PC-3 (cell line): ENCODE measurements around the gene AJAP1. TPM values are rescaled to one million over a fixed set of nuclear protein-coding genes. Genes with fewer than 3 reads are reported as not detected.

Experiments
- ATAC-seq: fragments of 200-7000 bp; cut with Tn5 transposase; 2 replicates; pipeline ENCODE4 v1.9.1; 2020; ENCODE audit warnings: mild to moderate bottlenecking, moderate library complexity
- BruUV-seq: library from RNA; stranded (reverse); fragments of 400-500 nt; replicated peaks from 2 replicates; lab custom pipeline; 2021; lab: Mats Ljungman, UMichigan
- CTCF ChIA-PET: fragments of 300-600 bp; sonication (Branson Sonifier 250); formaldehyde crosslinking; loops from one replicate; lab custom pipeline; 2022; ENCODE audit warnings: antibody characterized with exemption; lab: Charles Lee
- POLR2A ChIA-PET: fragments of 300-600 bp; sonication (Branson Sonifier 250); formaldehyde crosslinking; loops from one replicate; lab custom pipeline; 2022; ENCODE audit warnings: antibody characterized with exemption; ENCODE audit not compliant: unreplicated experiment; lab: Charles Lee
- DNase-seq: peaks from one replicate; pipeline ENCODE4 v3.0.0-alpha.2; 2015
- H2AFZ ChIP-seq: fragments of 300-600 bp; sonication (generic); 2 replicates; pipeline ENCODE4 v1.6.0; 2016; ENCODE audit warnings: antibody characterized with exemption, low read length
- H3F3A ChIP-seq: fragments of 300-600 bp; sonication (generic); one replicate; pipeline ENCODE4 v1.6.0; 2017; ENCODE audit warnings: antibody characterized with exemption, low read length, control low read depth, mild to moderate bottlenecking; ENCODE audit not compliant: unreplicated experiment
- H3K27ac ChIP-seq: fragments of 300-600 bp; sonication (generic); 2 replicates; pipeline ENCODE4 v1.5.1; 2016; ENCODE audit warnings: mild to moderate bottlenecking, low read length
- H3K27me3 ChIP-seq: fragments of 300-600 bp; sonication (generic); 2 replicates; pipeline ENCODE4 v1.6.1; 2016; ENCODE audit warnings: low read length, mixed read lengths
- H3K36me3 ChIP-seq: fragments of 300-600 bp; sonication (generic); 2 replicates; pipeline ENCODE4 v1.6.1; 2016; ENCODE audit warnings: low read depth, mixed run types, low read length, mixed read lengths
- H3K4me1 ChIP-seq: fragments of 300-600 bp; sonication (generic); 2 replicates; pipeline ENCODE4 v1.5.1; 2016; ENCODE audit warnings: low read length; ENCODE audit not compliant: insufficient read depth
- H3K4me2 ChIP-seq: fragments of 300-600 bp; sonication (generic); 2 replicates; pipeline ENCODE4 v1.6.0; 2016; ENCODE audit warnings: low read length
- H3K4me3 ChIP-seq: fragments of 300-600 bp; sonication (generic); 2 replicates; pipeline ENCODE4 v1.5.1; 2016; ENCODE audit warnings: mild to moderate bottlenecking, low read length, mixed read lengths
- H3K79me2 ChIP-seq: fragments of 300-600 bp; sonication (generic); 2 replicates; pipeline ENCODE4 v1.6.1; 2017; ENCODE audit warnings: low read length, mixed read lengths
- H3K9ac ChIP-seq: fragments of 300-600 bp; sonication (generic); 2 replicates; pipeline ENCODE4 v1.6.0; 2016; ENCODE audit warnings: mild to moderate bottlenecking, low read length
- H3K9me2 ChIP-seq: fragments of 300-600 bp; sonication (generic); replicated peaks from 2 replicates; pipeline ENCODE4 v1.6.1; 2016; ENCODE audit warnings: mixed run types, low read length, mixed read lengths
- H3K9me3 ChIP-seq: fragments of 300-600 bp; sonication (generic); 2 replicates; pipeline ENCODE4 v1.6.1; 2016; ENCODE audit warnings: low read length, mixed read lengths
- H4K20me1 ChIP-seq: fragments of 300-600 bp; sonication (generic); 2 replicates; pipeline ENCODE4 v1.6.1; 2016; ENCODE audit warnings: low read length, mixed read lengths
- CTCF ChIP-seq: fragments of 300-600 bp; sonication (generic); conservative IDR thresholded peaks from 2 replicates; pipeline ENCODE4 v1.5.1; 2017; ENCODE audit warnings: antibody characterized with exemption, low read depth, mild to moderate bottlenecking, low read length
- EZH2 ChIP-seq: fragments of 300-600 bp; sonication (generic); IDR thresholded peaks from one replicate; pipeline ENCODE4 v1.6.1; 2017; ENCODE audit warnings: antibody characterized with exemption, mild to moderate bottlenecking, low read length; ENCODE audit not compliant: unreplicated experiment
- EZH2phosphoT487 ChIP-seq: fragments of 300-600 bp; sonication (generic); IDR thresholded peaks from 2 replicates; pipeline ENCODE4 v1.6.1; 2018; ENCODE audit warnings: mild to moderate bottlenecking, antibody characterized with exemption, low read length, borderline replicate concordance
- intact Hi-C: fragments of 100-400 bp; cut with micrococcal nuclease; formaldehyde crosslinking; loops from 2 replicates; pipeline ENCODE4 v1.9.0; 2023
- total RNA-seq: library from RNA; depleted of rRNA; stranded (reverse); fragments of >200 nt; gene quantifications from 2 replicates; pipeline ENCODE4 v1.2.3, GENCODE V29; 2014

AJAP1 gene
- total RNA-seq, 1 experiment from 2014 or later: not detected

GRCh38 chr1:4611563-4612341, 42.7 kb upstream of the AJAP1 start:
- no peaks in the 10 kb centered on the region for H3F3A ChIP-seq
- intact Hi-C loops: no loop called here
- no peak overlapping the region for H2AFZ ChIP-seq
- no peak overlapping the region for H3K4me3 ChIP-seq
- no peaks in the 10 kb centered on the region for H3K4me1 ChIP-seq
- POLR2A ChIA-PET: no interaction called here
- no peaks in the 10 kb centered on the region for H4K20me1 ChIP-seq
- no peaks in the 10 kb centered on the region for H3K36me3 ChIP-seq
- H3K79me2 ChIP-seq: no peaks in the 10 kb centered on the region
- TF ChIP-seq EZH2phosphoT487 (no peak), EZH2 (no peak), CTCF (no peak)
- no peak for DNase-seq
- no peak overlapping the region for H3K4me2 ChIP-seq
- H3K9me2 ChIP-seq: no peaks in the 10 kb centered on the region
- CTCF ChIA-PET: no interaction called here
- no peak overlapping the region for H3K27ac ChIP-seq
- H3K9me3 ChIP-seq: peaks cover 14% of the 10 kb centered on the region
- H3K9ac ChIP-seq: no peak overlapping the region
- no TSS peak for BruUV-seq
- no peak for ATAC-seq
- H3K27me3 ChIP-seq: peaks cover 42% of the 10 kb centered on the region

- Histone ChIP-seq H3K9ac (no peak overlapping the region), H3K27me3 (peaks cover 42% of the 10 kb centered on the region), H3K4me1 (no peaks in the 10 kb centered on the region), H3K4me3 (no peak overlapping the region), H3K4me2 (no peak overlapping the region), H3K79me2 (no peaks in the 10 kb centered on the region), H2AFZ (no peak overlapping the region), H3K27ac (no peak overlapping the region), H3K36me3 (no peaks in the 10 kb centered on the region), H3K9me3 (peaks cover 14% of the 10 kb centered on the region), H3K9me2 (no peaks in the 10 kb centered on the region), H3F3A (no peaks in the 10 kb centered on the region), H4K20me1 (no peaks in the 10 kb centered on the region)
- intact Hi-C loops: no loop called here
- ATAC-seq (no peak), DNase-seq (no peak)
- TF ChIP-seq CTCF (no peak), EZH2phosphoT487 (no peak), EZH2 (no peak)
- POLR2A ChIA-PET: no interaction called here
- no TSS peak for BruUV-seq
- CTCF ChIA-PET: no interaction called here
These were observed 41.4 kb upstream of the AJAP1 start for GRCh38 chr1:4612991-4613390.

GRCh38 chr1:4613606-4614370, 40.6 kb upstream of the AJAP1 start:
- Histone ChIP-seq H3K9ac (no peak overlapping the region), H3K79me2 (no peaks in the 10 kb centered on the region), H3F3A (no peaks in the 10 kb centered on the region), H3K27me3 (peaks cover 42% of the 10 kb centered on the region), H3K36me3 (no peaks in the 10 kb centered on the region), H3K4me2 (no peak overlapping the region), H2AFZ (no peak overlapping the region), H3K9me3 (peaks cover 14% of the 10 kb centered on the region), H3K27ac (no peak overlapping the region), H3K4me3 (no peak overlapping the region), H3K4me1 (no peaks in the 10 kb centered on the region), H3K9me2 (no peaks in the 10 kb centered on the region), H4K20me1 (no peaks in the 10 kb centered on the region)
- DNase-seq (no peak), ATAC-seq (no peak)
- ChIA-PET POLR2A (no interaction called here), CTCF (no interaction called here)
- TF ChIP-seq EZH2: no peak
- no peak for TF ChIP-seq EZH2phosphoT487
- no peak for TF ChIP-seq CTCF
- intact Hi-C loops: no loop called here
- no TSS peak for BruUV-seq
